ENCODE data around the gene PLOD2. TPM values are rescaled to one million over a fixed set of nuclear protein-coding genes. Genes with fewer than 3 reads are reported as not detected.
A peak's percentile ranks its signal among the peaks of the same experiment; 100 is the strongest.
"Not testable (repeated sequence)": the region's sequence is repeated elsewhere in the genome, so short reads cannot be mapped to it uniquely, and the experiment has no call there.

PLOD2 gene
- polyA plus RNA-seq, 1 donor, result 10.7 TPM

DNA sequence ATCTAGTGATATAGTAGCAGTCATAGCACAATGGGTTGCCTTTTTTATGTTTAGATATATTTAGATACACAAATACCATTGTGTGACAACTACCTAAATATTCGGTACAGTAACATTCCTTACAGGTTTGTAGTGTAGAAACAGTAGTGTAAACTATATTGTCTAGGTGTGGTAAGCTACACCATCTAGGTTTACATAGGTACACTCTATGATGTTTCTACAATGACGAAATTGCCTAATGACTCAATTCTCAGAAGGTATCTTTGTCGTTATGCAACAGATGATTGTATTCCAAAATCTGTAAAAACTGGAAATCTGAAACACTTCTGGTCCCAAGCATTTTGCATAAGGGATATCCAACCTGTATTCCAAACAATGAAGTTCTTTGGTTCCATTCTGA, 24.3 kb downstream of the PLOD2 start:
- no peak for DNase-seq

- DNase-seq, result no peak
These were observed 26.5 kb downstream of the PLOD2 start for GRCh38 chr3:146134348-146135117.

GRCh38 chr3:146133441-146133840, 27.5 kb downstream of the PLOD2 start:
- no peak for DNase-seq

GRCh38 chr3:146131616-146132410, 29.2 kb downstream of the PLOD2 start:
- DNase-seq, result no peak

DNA sequence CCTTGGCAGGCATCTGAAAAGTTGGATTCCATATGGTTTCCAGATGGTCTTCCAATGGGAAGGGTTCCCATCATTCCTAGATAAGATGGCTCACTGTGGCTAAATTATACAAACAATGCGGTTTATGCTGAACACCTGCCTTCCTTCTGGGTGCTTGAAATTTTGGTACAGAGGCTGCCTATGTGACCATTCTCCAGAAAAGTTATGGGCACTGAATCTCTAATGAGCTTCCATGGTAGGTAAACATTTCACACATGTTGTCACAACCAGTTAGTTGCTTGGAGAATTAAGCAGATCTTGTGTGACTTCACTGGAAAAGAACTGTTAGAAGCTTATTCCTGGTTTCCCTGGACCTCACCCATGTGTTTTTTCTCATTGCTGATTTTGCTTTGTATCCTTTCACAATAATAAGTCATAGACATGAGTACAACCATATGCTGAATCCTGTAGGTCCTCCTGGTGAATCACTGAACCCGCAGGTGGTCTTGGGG, 30.1 kb downstream of the PLOD2 start:
- DNase-seq, result no peak

DNA sequence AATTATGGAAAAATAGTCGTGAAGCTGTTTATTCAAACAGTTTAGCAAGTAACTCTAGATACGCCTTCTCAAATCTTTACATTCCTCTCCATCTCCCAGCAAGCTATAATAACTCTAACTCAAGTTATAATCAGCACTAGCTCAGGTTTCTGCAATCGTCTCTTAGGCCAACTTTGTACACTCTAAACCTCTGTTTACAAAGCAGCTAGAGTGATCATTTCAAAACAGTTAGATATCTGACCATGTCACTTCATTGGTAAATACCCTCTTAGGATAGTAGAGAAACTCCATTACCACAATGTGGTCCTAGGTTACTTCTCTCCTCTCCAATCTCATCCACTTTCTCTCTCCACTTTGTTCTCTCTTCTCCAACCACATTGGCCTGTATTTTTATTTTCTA, 31.2 kb downstream of the PLOD2 start:
- no peak for DNase-seq

DNA sequence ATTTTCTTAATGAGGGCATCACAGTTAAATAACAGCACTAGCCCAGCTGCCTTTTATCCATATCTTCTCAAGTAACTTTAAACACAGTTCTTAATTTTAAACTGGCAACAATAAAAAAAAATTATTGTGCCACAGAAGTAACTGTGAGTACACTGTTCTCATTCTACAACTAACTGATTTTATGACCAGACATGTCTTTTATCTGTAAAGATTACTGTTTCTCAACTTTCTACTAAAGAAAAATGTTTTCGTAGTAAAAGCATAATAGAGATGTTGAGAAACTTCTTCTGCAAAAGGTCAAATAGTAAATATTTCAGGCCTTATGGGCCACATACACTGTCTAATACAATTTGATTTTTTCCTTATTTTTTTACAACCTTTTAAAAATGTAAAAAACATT, 32.0 kb downstream of the PLOD2 start:
- no peak for DNase-seq

GRCh38 chr3:146128179-146128578, 32.8 kb downstream of the PLOD2 start:
- no peak for DNase-seq

DNA sequence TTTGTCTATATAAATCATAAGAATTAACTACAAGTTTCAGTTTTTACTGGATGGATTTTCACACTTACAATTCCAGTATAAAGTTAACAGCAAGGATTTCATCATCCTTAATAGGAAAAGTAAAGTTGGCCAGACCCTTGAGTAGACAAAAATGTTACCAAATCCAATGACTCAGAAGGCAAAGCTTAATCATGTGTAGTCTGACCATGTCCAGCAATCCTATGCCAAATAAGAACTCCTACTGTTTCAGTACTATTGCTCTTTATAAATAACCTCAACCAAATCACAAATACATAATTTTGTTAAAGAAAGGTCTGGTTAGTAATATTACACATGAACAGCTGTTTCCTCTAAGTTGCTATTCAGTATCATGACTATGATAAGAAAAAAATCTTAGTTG, 35.0 kb downstream of the PLOD2 start:
- no peak for DNase-seq

DNA sequence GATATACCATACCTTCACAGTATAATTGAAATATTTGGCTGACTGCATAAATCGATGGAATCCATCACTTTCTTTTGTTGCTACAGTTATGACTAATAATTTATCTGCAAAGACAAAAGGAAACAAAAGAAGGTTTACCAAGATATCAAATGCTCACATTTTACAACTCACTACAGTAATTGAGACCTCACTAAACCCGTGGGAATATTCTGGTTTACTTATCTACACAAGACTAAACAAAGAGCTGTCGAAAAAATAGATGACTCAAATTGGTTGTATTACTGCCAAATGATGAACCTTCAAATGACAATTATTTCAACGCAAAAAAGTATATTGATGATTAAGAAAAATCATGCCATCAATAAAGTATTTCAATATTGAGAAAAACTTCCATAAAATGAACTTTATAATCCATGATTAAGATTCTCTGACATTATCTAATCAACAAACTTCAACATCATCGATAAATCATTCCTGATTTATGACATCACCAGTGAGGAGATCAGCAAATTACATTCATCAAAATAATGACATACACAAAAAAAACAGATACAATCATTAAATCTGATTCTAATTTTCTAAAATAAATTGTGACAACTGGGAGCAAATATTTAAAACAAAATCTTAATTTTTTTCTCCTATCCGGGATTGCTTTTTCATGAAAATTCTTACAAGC, 36.7 kb downstream of the PLOD2 start:
- no peak for DNase-seq

DNA sequence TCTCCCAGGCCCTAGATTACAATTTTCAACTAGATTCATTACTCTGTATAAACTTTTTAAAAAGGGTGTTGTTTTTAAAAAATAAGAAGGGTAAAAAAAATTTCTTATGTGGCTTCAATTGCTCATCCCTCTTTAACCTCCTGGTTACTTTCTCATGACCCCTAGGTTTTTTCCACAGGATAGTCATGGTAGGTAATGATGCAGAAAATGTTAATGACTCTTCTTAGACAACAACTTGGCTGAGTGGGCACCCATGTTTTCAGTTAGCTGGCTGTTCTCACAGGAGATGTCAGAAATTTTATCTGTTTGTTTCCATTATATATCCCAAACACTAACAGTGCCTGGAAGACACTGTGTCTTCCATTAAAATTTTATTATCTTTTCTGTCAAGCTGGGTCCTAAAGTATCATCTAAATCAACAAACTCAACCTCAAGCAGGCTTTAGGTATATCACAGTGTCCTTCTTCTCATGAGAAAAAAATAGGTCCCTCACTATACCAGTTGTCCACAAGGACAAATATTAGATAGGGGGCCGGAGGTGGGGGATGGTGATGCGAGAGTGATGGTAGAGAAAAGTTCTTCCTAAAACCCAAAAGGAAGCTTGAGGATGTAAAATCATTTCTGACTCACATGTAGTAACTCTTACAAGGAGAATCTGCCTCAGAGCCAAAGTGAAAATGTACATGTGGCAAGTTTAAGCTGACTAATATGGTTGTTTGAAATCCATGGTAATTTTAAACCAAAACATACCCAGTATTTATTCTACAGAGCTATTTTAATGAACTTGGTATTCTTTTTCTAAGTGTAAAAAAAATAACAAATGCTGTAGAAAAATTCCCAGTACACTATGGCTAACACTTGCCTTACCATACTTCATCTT, 43.3 kb downstream of the PLOD2 start:
- DNase-seq, result no peak

- no peak for DNase-seq
These were observed 45.4 kb downstream of the PLOD2 start for GRCh38 chr3:146115619-146116018.

DNA sequence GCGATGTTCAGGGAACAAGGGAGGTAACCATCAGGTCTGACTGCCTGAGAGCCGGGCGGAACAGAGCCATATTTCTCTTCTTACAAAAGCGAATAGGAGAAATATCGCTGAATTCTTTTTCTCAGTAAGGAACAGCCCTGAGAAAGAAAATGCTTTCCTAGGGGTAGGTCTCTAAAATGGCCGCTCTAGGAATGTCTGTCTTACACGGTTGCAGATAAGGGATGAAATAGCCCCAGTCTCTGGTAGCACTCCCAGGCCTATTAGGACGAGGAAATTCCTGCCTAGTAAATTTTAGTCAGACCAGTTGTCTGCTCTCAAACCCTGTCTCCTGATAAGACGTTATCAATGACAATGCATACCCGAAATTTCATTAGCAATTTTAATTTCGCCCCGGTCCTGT, 47.2 kb downstream of the PLOD2 start:
- not testable (repeated sequence) for DNase-seq

DNA sequence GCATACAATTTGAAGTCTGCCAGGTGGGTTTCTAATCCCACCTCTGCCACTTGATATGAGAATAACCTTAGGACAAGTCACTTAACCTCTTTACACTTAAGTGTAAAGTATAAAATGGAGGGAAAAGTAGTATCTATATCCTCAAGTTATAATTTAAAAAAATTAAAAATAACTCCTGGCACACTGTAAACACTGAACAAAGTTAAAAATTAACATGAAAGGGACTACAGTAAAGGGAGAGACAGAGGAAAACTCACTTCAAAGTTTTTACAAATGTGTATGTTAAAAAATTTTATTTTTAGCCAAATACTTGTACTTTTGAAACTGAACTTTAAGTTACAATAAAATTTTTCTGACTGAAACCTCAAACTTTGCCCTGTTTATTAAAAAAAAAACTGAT, 49.6 kb downstream of the PLOD2 start:
- no peak for DNase-seq

DNA sequence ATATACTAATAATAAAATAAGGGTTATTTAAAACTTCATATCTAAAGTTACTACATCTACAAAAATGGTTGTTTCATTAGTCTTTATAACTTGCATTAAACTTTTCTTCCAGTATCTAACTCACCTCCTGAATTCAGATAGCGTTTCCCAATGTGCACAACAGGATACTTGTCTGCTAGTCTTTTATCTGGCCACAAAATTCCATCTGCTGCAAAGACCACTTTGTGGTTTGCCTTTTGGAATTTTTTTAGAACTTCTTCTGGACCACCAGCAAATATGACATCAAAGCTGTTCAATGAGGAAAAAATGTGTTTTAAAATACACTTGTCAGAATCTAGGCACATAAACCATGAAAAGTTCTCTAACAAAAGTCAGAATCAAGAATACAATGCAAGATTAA, 50.8 kb downstream of the PLOD2 start:
- no peak for DNase-seq

DNA sequence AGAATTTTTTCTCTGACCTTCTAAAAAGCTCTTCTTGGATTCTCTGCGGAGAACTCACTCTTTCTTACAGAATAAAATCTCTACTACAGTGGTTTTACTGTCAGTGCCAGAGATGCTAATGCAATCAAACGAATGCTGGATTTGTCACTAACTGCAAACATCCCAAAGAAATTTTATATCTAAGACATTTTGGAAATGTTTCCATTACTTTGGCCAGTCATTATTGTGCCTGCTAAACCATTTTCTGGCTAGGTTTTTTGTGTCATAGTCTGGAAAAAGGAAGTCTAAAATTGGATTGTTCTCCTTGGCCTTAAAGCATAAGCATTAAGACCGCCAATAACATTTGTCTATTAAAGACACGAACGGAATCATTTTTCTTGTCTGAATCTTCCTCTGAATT, 54.0 kb downstream of the PLOD2 start:
- peak; percentile 69 for DNase-seq

DNA sequence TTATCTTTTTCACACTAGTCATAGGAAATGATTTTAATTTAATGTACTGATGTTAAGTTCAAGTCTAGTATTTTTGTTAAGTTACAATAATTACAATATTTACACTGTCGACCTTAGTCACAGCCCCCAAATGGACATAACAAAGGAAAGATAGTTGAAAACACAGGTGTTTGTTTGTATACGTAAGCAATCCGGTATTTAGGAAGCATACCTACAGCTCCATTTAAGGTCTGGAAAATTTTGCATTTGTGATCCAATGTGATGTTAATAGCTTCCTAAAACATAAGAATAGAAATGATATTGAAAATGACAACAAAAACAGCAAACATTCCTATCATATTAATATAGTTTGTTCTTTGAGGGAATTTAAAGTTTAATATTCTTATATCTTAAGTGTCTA, 56.9 kb downstream of the PLOD2 start:
- no peak for DNase-seq

DNA sequence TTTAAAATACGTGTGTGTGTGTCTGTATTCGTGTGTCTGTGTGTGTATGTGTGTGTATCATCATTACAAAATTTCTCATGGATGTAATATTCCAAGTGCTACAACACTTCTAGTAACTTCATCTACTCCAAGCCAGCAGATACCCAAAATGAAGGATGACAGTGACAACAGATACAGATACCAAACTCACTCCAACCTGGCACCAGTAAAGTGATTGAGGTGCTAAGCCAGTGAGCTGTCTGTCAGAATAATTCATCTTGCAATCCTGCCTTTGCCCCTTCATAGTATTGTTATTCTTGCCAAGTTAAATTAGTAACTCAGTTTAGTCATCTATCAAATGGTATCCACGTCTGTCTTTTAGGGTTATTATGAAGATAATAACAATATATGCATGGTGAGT, 58.1 kb downstream of the PLOD2 start:
- no peak for DNase-seq

DNA sequence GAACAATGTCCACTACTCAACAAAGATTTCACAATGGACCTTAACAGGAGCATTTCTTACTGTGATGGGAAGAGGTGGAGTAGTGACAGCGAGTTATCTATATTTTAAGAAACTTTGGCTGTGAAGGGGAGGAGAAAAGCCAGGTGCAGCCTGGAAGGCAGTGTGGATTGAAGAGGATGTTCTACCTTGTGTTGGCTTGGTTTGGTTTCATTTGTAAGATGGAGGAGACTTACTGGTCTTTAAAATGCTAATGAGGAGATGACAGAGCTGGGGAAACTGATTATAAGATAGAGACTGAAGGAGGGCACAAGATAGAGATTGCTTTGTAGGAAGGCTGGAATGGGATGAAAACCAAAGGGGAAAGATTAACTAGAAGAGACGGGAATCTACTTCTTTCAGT, 59.4 kb downstream of the PLOD2 start:
- no peak for DNase-seq

GRCh38 chr3:146100825-146101444, 60.0 kb downstream of the PLOD2 start:
- DNase-seq, result no peak

DNA sequence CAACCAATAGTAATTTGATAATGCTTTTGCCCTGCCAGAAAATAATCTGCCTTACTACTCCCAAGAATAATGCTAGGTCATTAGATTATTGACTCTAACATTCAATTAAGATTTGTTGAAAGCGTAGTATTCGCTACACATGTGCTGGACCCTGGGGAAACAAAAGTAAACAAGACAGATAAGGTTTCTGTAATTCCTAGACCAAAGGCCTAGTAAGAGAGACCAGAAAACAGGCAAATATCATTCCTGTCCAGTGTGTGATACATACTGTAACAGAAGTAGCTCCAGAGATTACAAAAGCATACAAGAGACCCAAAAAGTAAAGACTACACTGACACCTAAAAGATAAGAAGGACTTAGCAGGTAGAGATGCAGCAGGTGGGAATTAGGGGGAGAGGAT, 60.8 kb downstream of the PLOD2 start:
- no peak for DNase-seq

DNA sequence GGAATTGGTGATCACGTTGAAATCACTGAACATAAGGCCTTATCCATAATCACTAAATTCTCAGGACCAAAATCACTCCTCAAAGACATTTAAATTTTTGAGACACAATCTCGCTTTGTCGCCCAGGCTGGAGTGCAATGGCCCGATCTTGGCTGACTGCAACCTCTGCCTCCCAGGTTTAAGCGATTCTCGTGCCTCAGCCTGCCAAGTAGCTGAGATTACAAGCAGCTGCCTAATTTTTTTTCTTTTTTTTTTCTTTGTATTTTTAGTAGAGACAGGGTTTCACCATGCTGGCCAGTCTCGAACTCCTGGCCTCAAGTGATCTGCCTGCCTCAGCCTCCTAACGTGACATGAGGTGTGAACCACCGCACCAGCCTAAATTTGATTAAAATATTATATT, 61.7 kb downstream of the PLOD2 start:
- DNase-seq, result no peak

Measured in hindlimb muscle (tissue), 1 donor.